ENCODE results near the gene SPO11.
A peak's percentile ranks its signal among the peaks of the same experiment; 100 is the strongest.

SPO11 gene

GRCh38 chr20:57378107-57378506 is 48.5 kb downstream of the SPO11 start:
- DNase-seq, result no peak

GRCh38 chr20:57378646-57379262 is 49.2 kb downstream of the SPO11 start:
- DNase-seq, result peak; percentile 26

GRCh38 chr20:57379263-57379647 is 49.7 kb downstream of the SPO11 start:
- DNase-seq, result peak; percentile 39

- no peak for DNase-seq
Measured at GRCh38 chr20:57380081-57380750, 50.6 kb downstream of the SPO11 start.

GRCh38 chr20:57381596-57382503 is 52.2 kb downstream of the SPO11 start:
- peak; percentile 83 for DNase-seq

- no peak for DNase-seq
Measured at GRCh38 chr20:57382516-57382915, 52.9 kb downstream of the SPO11 start.

GRCh38 chr20:57383447-57384347 is 54.1 kb downstream of the SPO11 start:
- no peak for DNase-seq

- DNase-seq, result no peak
Measured at GRCh38 chr20:57384486-57384885, 54.9 kb downstream of the SPO11 start.

- DNase-seq, result no peak
Measured at GRCh38 chr20:57384953-57385761, 55.6 kb downstream of the SPO11 start.

GRCh38 chr20:57385940-57386339 is 56.3 kb downstream of the SPO11 start:
- no peak for DNase-seq

- no peak for DNase-seq
Measured at GRCh38 chr20:57386762-57387161, 57.2 kb downstream of the SPO11 start.

- no peak for DNase-seq
Measured at GRCh38 chr20:57387463-57387862, 57.9 kb downstream of the SPO11 start.

- no peak for DNase-seq
Measured at GRCh38 chr20:57387945-57388371, 58.4 kb downstream of the SPO11 start.

- peak; percentile 67 for DNase-seq
Measured at GRCh38 chr20:57388953-57389694, 59.5 kb downstream of the SPO11 start.

- peak; percentile 74 for DNase-seq
Measured at GRCh38 chr20:57389695-57390603, 60.3 kb downstream of the SPO11 start.

GRCh38 chr20:57390604-57391438 is 61.2 kb downstream of the SPO11 start, which contains the start of gene RBM38:
Gene RBM38 (plus strand): TSS chr20:57391396. CDS start chr20:57391582, 186 bp downstream.
- peak; percentile 87 for DNase-seq

- peak; percentile 39 for DNase-seq
Measured at GRCh38 chr20:57391439-57392301, 62.1 kb downstream of the SPO11 start.
